Naive thymus-derived CD4-positive, alpha-beta T cell (primary cell): ENCODE data around the gene NME7. TPM values are rescaled to one million over a fixed set of nuclear protein-coding genes. Genes with fewer than 3 reads are reported as not detected.
"Not testable (repeated sequence)": the region's sequence is repeated elsewhere in the genome, so short reads cannot be mapped to it uniquely, and the experiment has no call there.

Experiments used
- ATAC-seq: fragments of 150-1000 bp; cut with Tn5 transposase; 2 replicates; pipeline ENCODE4 v1.10.0; 2021; ENCODE audit warnings: mild to moderate bottlenecking, moderate library complexity
- CTCF ChIA-PET: fragments of 350-600 bp; sonication (Branson Sonifier 250); formaldehyde crosslinking; loops from one replicate; lab custom pipeline; 2021; ENCODE audit warnings: antibody characterized with exemption; lab: Charles Lee
- POLR2A ChIA-PET: fragments of 350-600 bp; sonication (Branson Sonifier 250); formaldehyde crosslinking; loops from one replicate; lab custom pipeline; 2021; ENCODE audit warnings: antibody characterized with exemption, inconsistent platforms; lab: Charles Lee
- DNase-seq, 9 donors: peaks; one replicate each; pipeline versions ENCODE4 v3.0.0 to v3.0.0-alpha.2; 2020 to 2022; ENCODE audit warnings: mixed read lengths in 1 of 9
- H3K27ac ChIP-seq: one replicate; pipeline ENCODE4 v1.7.0; 2013; ENCODE audit warnings: mild to moderate bottlenecking, low read depth, low read length, moderate library complexity
- H3K27me3 ChIP-seq, 2 donors: one replicate each; pipeline ENCODE4 v1.7.0; 2013; ENCODE audit warnings: low read length in 2 of 2, mild to moderate bottlenecking in 2 of 2, moderate library complexity in 2 of 2; ENCODE audit not compliant: control insufficient read depth in 2 of 2, insufficient read depth in 2 of 2
- H3K36me3 ChIP-seq, 3 experiments: 1 replicate in 2 of 3; 2 replicates in 1 of 3; pipeline ENCODE4 v1.7.0; 2013; ENCODE audit warnings: low read length in 3 of 3, mild to moderate bottlenecking in 3 of 3, moderate library complexity in 1 of 3; ENCODE audit not compliant: insufficient read depth in 3 of 3, control insufficient read depth in 2 of 3
- H3K4me1 ChIP-seq, 2 donors: one replicate each; pipeline ENCODE4 v1.7.0; 2013; ENCODE audit warnings: low read length in 2 of 2, mild to moderate bottlenecking in 2 of 2, moderate library complexity in 1 of 2; ENCODE audit not compliant: control insufficient read depth in 2 of 2, insufficient read depth in 2 of 2
- H3K4me3 ChIP-seq: 2 replicates; pipeline ENCODE4 v1.7.0; 2013; ENCODE audit warnings: mild to moderate bottlenecking, low read length
- H3K9me3 ChIP-seq, 3 experiments: 1 replicate in 2 of 3; 2 replicates in 1 of 3; pipeline ENCODE4 v1.7.0; 2013; ENCODE audit warnings: low read length in 3 of 3; ENCODE audit not compliant: control insufficient read depth in 2 of 3
- H3K27ac Mint-ChIP-seq, 9 donors: one replicate each; pipeline ENCODE4 v1.8.0; 2020 to 2022; ENCODE audit warnings: mixed read lengths in 9 of 9, mild to moderate bottlenecking in 8 of 9, moderate library complexity in 5 of 9, inconsistent platforms in 2 of 9
- H3K27me3 Mint-ChIP-seq, 5 donors: one replicate each; pipeline ENCODE4 v1.8.0; 2021 to 2022; ENCODE audit warnings: mixed read lengths in 5 of 5, mild to moderate bottlenecking in 1 of 5
- H3K36me3 Mint-ChIP-seq, 5 donors: one replicate each; pipeline ENCODE4 v1.8.0; 2020 to 2022; ENCODE audit warnings: mixed read lengths in 5 of 5, mild to moderate bottlenecking in 3 of 5, inconsistent platforms in 1 of 5
- H3K4me1 Mint-ChIP-seq, 7 donors: one replicate each; pipeline ENCODE4 v1.8.0; 2020 to 2022; ENCODE audit warnings: mixed read lengths in 7 of 7, mild to moderate bottlenecking in 3 of 7, inconsistent platforms in 1 of 7
- H3K4me3 Mint-ChIP-seq, 10 donors: one replicate each; pipeline ENCODE4 v1.8.0; 2020 to 2022; ENCODE audit warnings: mild to moderate bottlenecking in 10 of 10, mixed read lengths in 10 of 10, moderate library complexity in 6 of 10, inconsistent platforms in 2 of 10
- H3K9me3 Mint-ChIP-seq, 11 donors: one replicate each; pipeline ENCODE4 v1.8.0; 2020 to 2022; ENCODE audit warnings: mixed read lengths in 11 of 11, mild to moderate bottlenecking in 4 of 11, inconsistent platforms in 1 of 11, moderate library complexity in 1 of 11
- intact Hi-C, 2 donors: fragments of 100-400 bp; cut with micrococcal nuclease; formaldehyde crosslinking; loops; one replicate each; pipeline ENCODE4 v1.15.1; 2023
- polyA plus RNA-seq, 2 donors: library from polyadenylated mRNA; unstranded; fragments of 300-500 nt; fragmentation: Illumina TruSeq; gene quantifications; one replicate each; pipeline ENCODE4 v1.2.3, GENCODE V29; 2021
- total RNA-seq, 6 experiments: library from RNA in 5 of 6; stranded (reverse) in 5 of 6; gene quantifications; 1 replicate in 5 of 6; 2 replicates in 1 of 6; pipeline ENCODE4 v1.2.3 and lab custom pipeline; 2021 to 2026

The NME7 gene
- total and polyA plus RNA-seq, 7 experiments from 2014 or later = 8.6 to 18.6 (median 12.9) TPM

GRCh38 chr1:169339773-169340172 lies 27.8 kb downstream of the NME7 start:
- Histone ChIP-seq H3K4me1 (no peaks in the 10 kb centered on the region), H3K36me3 (no peaks in the 10 kb centered on the region), H3K27ac (no peak overlapping the region), H3K27me3 (no peaks in the 10 kb centered on the region), H3K4me3 (no peak overlapping the region), H3K9me3 (no peaks in the 10 kb centered on the region)
- no peak for ATAC-seq
- CTCF ChIA-PET = no interaction called here
- POLR2A ChIA-PET = no interaction called here
- H3K4me1 Mint-ChIP-seq = peaks cover 5 to 26% (median 10%) of the 10 kb centered on the region in 7 donors
- H3K27ac Mint-ChIP-seq = no peak overlapping the region
- H3K9me3 Mint-ChIP-seq = peaks cover 0 to 18% (median 3%) of the 10 kb centered on the region in 11 donors
- H3K4me3 Mint-ChIP-seq = no peak overlapping the region
- no peaks in the 10 kb centered on the region for H3K27me3 Mint-ChIP-seq
- DNase-seq = no peak
- intact Hi-C loops = no loop called here
- peaks cover 4 to 41% (median 35%) of the 10 kb centered on the region in 5 donors for H3K36me3 Mint-ChIP-seq

DNA sequence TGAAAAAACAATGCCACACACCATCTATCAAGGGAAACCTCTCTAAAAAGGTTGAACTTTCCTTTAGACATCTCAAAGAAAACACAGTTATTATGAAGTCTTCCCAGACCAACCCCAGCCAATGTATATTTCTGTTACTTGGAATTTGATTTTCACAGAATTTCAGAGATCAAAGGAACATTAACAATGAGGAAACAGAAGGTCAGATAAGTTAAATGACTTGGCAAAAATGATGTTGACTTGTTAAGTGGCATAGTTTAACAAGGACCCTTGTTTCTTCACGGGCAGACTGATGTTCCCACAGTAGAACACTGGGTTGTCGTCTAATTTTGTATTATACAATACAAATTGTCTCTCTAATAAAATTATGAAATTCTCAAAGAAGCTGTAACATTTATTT lies 29.0 kb downstream of the NME7 start:
- Mint-ChIP-seq H3K27ac (no peak overlapping the region), H3K27me3 (no peaks in the 10 kb centered on the region), H3K4me1 (peaks cover 5 to 32% (median 16%) of the 10 kb centered on the region in 7 donors), H3K9me3 (peaks cover 0 to 23% (median 3%) of the 10 kb centered on the region in 11 donors), H3K4me3 (no peak overlapping the region), H3K36me3 (peaks cover 4 to 47% (median 44%) of the 10 kb centered on the region in 5 donors)
- Histone ChIP-seq H3K4me1 (no peaks in the 10 kb centered on the region), H3K27ac (no peak overlapping the region), H3K4me3 (no peak overlapping the region), H3K9me3 (no peaks in the 10 kb centered on the region), H3K36me3 (no peaks in the 10 kb centered on the region), H3K27me3 (no peaks in the 10 kb centered on the region)
- ATAC-seq (no peak), DNase-seq (no peak)
- intact Hi-C loops = no loop called here
- ChIA-PET CTCF (interaction anchor here (1.2 kb wide), 1 partner anchor 735 kb away, joined by 3 read pairs; no protein-coding TSS in a partner anchor), POLR2A (no interaction called here)

DNA sequence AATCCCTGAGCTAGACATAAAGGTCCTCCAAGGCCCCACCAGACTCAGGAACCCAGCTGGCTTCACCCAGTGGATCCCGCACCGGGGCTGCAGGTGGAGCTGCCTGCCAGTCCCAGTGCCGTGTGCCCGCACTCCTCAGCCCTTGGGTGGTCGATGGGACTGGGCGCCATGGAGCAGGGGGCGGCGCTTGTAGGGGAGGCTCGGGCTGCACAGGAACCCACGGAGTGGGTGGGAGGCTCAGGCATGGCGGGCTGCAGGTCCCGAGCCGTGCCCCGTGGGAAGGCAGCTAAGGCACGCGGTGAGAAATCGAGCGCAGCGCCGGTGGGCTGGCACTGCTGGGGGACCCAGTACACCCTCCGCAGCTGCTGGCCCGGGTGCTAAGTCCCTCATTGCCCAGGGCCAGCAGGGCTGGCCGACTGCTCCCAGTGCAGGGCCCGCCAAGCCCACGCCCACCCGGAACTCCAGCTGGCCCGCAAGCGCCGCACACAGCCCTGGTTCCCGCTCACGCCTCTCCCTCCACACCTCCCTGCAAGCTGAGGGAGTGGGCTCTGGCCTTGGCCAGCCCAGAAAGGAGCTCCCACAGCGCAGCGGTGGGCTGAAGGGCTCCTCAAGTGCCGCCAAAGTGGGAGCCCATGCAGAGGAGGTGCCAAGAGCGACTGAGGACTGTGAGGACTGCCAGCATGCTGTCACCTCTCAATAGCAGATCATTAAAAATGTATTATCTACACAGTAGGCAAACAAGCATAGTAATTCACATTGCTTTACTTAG lies 30.5 kb downstream of the NME7 start:
- Mint-ChIP-seq H3K9me3 (peaks cover 0 to 26% (median 7%) of the 10 kb centered on the region in 11 donors), H3K27ac (peak overlapping the region in 1 of 9 donors; percentile 76), H3K4me1 (peaks cover 5 to 37% (median 16%) of the 10 kb centered on the region in 7 donors), H3K36me3 (peaks cover 7 to 55% (median 52%) of the 10 kb centered on the region in 5 donors)
- H3K4me3 ChIP-seq, H3K4me1 ChIP-seq, H3K27me3 ChIP-seq, H3K4me3 Mint-ChIP-seq, intact Hi-C loops, ATAC-seq, H3K9me3 ChIP-seq, CTCF ChIA-PET, H3K27ac ChIP-seq, H3K36me3 ChIP-seq, H3K27me3 Mint-ChIP-seq, DNase-seq, POLR2A ChIA-PET: not testable (repeated sequence)

- H3K9me3 ChIP-seq, H3K27me3 ChIP-seq, POLR2A ChIA-PET, ATAC-seq, H3K4me1 ChIP-seq, H3K36me3 ChIP-seq, H3K4me3 Mint-ChIP-seq, H3K27me3 Mint-ChIP-seq, H3K27ac ChIP-seq, intact Hi-C loops, H3K27ac Mint-ChIP-seq, CTCF ChIA-PET, DNase-seq, H3K4me3 ChIP-seq: not testable (repeated sequence)
- H3K36me3 Mint-ChIP-seq = peaks cover 7 to 55% (median 46%) of the 10 kb centered on the region in 5 donors
- H3K9me3 Mint-ChIP-seq = peaks cover 3 to 46% (median 12%) of the 10 kb centered on the region in 11 donors
- peaks cover 3 to 25% (median 7%) of the 10 kb centered on the region in 7 donors for H3K4me1 Mint-ChIP-seq
Observed at GRCh38 chr1:169334727-169335126, 32.9 kb downstream of the NME7 start.

DNA sequence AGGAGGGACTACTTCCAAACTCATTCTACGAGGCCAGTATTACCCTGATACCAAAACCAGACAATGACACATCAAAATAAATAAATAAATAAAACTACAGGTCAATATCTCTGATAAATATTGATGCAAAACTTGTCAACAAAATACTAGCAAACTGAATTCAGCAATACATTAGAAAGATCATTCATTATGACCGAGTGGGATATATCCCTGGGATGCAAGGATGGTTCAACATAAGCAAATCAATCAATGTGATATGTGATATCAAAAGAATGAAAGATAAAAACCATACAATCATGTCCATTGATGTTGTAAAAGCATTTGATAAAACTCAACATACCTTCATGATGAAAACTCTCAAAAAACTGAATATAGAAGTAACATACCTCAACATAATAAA lies 36.7 kb downstream of the NME7 start:
- no peaks in the 10 kb centered on the region for H3K36me3 ChIP-seq
- H3K27me3 ChIP-seq = no peaks in the 10 kb centered on the region
- ChIA-PET POLR2A (no interaction called here), CTCF (no interaction called here)
- H3K4me1 ChIP-seq = no peaks in the 10 kb centered on the region
- Mint-ChIP-seq H3K4me3 (no peak overlapping the region), H3K36me3 (peaks cover 7 to 53% (median 40%) of the 10 kb centered on the region in 5 donors), H3K9me3 (peaks cover 3 to 52% (median 19%) of the 10 kb centered on the region in 11 donors), H3K27me3 (no peaks in the 10 kb centered on the region), H3K27ac (no peak overlapping the region), H3K4me1 (peaks cover 0 to 21% (median 6%) of the 10 kb centered on the region in 7 donors)
- DNase-seq (no peak), ATAC-seq (no peak)
- intact Hi-C loops = no loop called here
- no peaks in the 10 kb centered on the region for H3K9me3 ChIP-seq
- H3K4me3 ChIP-seq = no peak overlapping the region
- H3K27ac ChIP-seq = no peak overlapping the region

DNA sequence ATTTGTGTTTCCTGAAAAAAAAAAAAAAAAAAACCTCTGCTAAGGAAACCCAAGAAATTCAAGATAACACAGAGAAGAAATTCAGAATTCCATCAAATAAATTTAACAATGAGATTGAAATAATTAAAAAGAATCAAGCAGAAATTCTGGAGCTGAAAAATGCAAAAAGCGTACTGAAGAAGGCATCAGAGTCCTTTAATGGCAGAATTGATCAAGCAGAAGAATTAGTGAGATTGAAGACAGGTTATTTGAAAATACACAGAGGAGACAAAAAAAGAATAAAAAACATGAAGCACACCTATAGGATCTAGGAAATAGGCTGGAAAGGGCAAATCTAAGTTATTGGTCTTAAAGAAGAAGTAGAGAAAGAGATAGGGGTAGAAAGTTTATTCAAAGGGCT lies 38.2 kb downstream of the NME7 start:
- Histone ChIP-seq H3K4me1 (no peaks in the 10 kb centered on the region), H3K27me3 (no peaks in the 10 kb centered on the region), H3K27ac (no peak overlapping the region), H3K4me3 (no peak overlapping the region), H3K36me3 (no peaks in the 10 kb centered on the region), H3K9me3 (no peaks in the 10 kb centered on the region)
- H3K36me3 Mint-ChIP-seq = peaks cover 4 to 41% (median 29%) of the 10 kb centered on the region in 5 donors
- H3K27ac Mint-ChIP-seq = no peak overlapping the region
- ChIA-PET CTCF (no interaction called here), POLR2A (no interaction called here)
- peaks cover 0 to 19% (median 6%) of the 10 kb centered on the region in 7 donors for H3K4me1 Mint-ChIP-seq
- DNase-seq = no peak
- intact Hi-C loops = no loop called here
- peaks cover 0 to 43% (median 19%) of the 10 kb centered on the region in 11 donors for H3K9me3 Mint-ChIP-seq
- no peaks in the 10 kb centered on the region for H3K27me3 Mint-ChIP-seq
- H3K4me3 Mint-ChIP-seq = no peak overlapping the region
- ATAC-seq = no peak

DNA sequence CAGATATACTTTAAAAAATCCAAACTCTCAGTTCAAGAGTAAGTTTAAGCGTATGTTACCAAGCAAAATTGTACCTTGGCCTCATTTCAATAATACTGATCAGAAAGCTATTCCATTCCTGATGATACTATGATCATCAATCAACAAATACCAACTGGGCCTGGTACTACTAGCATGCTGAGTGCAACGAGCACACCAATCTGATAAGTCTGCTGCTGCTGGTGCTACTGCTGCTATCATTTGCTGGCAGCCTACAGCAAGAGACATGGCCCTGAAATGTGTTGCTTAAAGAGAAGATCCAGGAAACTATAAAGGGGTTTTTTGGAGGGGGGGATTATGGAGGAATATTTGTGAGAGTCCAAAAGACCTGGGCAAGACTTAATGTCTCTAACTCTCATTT lies 39.7 kb downstream of the NME7 start:
- no peaks in the 10 kb centered on the region for H3K9me3 ChIP-seq
- no peaks in the 10 kb centered on the region for H3K4me1 ChIP-seq
- H3K27ac ChIP-seq = no peak overlapping the region
- H3K36me3 ChIP-seq = no peaks in the 10 kb centered on the region
- no peak for DNase-seq
- ATAC-seq = no peak
- peaks cover 0 to 39% (median 14%) of the 10 kb centered on the region in 11 donors for H3K9me3 Mint-ChIP-seq
- H3K4me1 Mint-ChIP-seq = peaks cover 0 to 11% (median 3%) of the 10 kb centered on the region in 7 donors
- no peak overlapping the region for H3K27ac Mint-ChIP-seq
- no peak overlapping the region for H3K4me3 ChIP-seq
- ChIA-PET CTCF (no interaction called here), POLR2A (no interaction called here)
- H3K27me3 Mint-ChIP-seq = no peaks in the 10 kb centered on the region
- intact Hi-C loops = no loop called here
- peaks cover 1 to 45% (median 24%) of the 10 kb centered on the region in 5 donors for H3K36me3 Mint-ChIP-seq
- no peaks in the 10 kb centered on the region for H3K27me3 ChIP-seq
- no peak overlapping the region for H3K4me3 Mint-ChIP-seq
